Measurements from ENCODE around the gene GPR45. TPM values are rescaled to one million over a fixed set of nuclear protein-coding genes. Genes with fewer than 3 reads are reported as not detected.

GPR45 gene, protein sequence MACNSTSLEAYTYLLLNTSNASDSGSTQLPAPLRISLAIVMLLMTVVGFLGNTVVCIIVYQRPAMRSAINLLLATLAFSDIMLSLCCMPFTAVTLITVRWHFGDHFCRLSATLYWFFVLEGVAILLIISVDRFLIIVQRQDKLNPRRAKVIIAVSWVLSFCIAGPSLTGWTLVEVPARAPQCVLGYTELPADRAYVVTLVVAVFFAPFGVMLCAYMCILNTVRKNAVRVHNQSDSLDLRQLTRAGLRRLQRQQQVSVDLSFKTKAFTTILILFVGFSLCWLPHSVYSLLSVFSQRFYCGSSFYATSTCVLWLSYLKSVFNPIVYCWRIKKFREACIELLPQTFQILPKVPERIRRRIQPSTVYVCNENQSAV
- total RNA-seq, result not detected

DNA sequence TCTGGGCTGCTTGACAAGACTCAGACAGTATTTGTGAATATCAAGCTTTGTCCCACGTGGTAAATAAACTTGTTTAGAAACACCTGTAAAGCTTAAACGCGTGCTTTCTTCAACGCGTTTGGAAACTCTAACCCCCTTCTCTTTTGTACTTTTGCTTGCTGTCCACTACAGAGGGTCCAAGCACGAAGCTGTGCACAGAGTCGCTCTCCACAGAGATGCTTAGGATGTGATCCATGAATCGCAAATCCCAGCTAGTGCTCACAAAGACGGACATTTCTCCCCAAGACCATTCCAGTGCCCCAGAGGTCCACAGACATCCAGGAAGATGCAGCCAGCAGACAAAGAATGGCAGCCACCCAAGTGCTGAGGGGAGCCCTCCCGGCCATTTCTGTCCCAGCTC, at the start of gene GPR45:
TSS of gene GPR45 (plus strand) at position 301 of the 400 bp plus-strand sequence. CDS start 116 bp downstream, outside the sequence.
- Mint-ChIP-seq H3K9me3 (no peaks in the 10 kb centered on the region), H3K27ac (no peak within 1 kb of the TSS), H3K4me1 (no peaks in the 10 kb centered on the region), H3K4me3 (no peak within 1 kb of the TSS), H3K27me3 (no peaks in the 10 kb centered on the region), H3K36me3 (ENCODE audit: low read depth) (no peaks in the 10 kb centered on the region)
- ATAC-seq (replicated peaks), result no peak

GRCh38 chr2:105194022-105194675, 47.4 kb upstream of the GPR45 start:
- Mint-ChIP-seq H3K4me1 (no peaks in the 10 kb centered on the region), H3K27me3 (peaks cover 18% of the 10 kb centered on the region), H3K36me3 (ENCODE audit: low read depth) (no peaks in the 10 kb centered on the region), H3K9me3 (no peaks in the 10 kb centered on the region), H3K4me3 (no peak overlapping the region), H3K27ac (no peak overlapping the region)
- no peak for ATAC-seq (replicated peaks)

DNA sequence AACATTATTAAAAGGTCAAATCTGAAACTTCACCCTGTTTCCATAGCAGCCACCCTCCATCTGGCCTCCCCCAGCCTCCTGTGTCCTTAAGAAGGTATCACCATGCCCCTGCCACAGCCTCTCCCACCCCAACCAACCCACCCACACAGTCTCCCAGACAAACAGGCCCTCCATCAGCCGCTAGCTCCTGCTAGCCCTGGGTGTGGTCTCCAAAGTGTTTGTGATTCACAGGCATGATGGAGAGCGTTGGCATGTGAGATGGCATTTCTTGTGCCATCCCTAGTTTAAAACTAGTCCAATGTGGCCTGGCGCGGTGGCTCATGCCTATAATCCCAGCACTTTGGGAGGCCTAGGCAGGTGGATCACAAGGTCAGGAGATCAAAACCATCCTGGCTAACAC, 44.9 kb upstream of the GPR45 start:
- Mint-ChIP-seq H3K4me3 (no peak overlapping the region), H3K9me3 (no peaks in the 10 kb centered on the region), H3K36me3 (ENCODE audit: low read depth) (no peaks in the 10 kb centered on the region), H3K27ac (no peak overlapping the region), H3K4me1 (no peaks in the 10 kb centered on the region), H3K27me3 (peaks cover 21% of the 10 kb centered on the region)
- ATAC-seq (replicated peaks), result no peak

DNA sequence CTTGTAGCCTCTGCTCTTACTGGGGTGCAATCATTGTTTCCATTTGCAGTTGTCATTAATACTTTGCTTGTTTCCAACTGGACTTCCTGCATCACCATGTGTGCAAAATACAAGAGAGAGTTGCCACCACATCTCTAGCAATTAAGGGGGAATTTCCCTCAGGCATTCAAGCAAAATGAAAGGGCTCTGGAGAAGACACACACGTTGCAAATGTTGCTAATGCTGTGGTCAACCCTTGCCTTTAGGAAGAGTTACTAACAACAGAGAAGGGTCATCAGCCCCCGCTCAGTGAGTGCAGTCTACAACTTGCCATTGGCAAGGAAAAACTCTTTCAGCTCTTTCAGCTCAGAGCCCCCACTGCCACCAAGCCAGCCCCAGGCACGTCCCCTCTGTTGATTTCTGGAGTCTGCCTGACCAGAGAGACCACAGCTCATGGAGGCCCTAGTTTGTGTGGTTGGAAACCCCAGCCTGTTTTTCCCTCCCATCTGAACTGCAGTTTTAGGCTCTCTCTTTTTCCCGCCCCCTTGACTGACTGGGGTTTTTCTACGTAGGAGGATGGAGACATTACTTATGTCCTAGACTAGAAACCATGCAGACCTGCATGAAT, 25.9 kb upstream of the GPR45 start:
- Mint-ChIP-seq H3K27me3 (peaks cover 9% of the 10 kb centered on the region), H3K27ac (no peak overlapping the region), H3K36me3 (ENCODE audit: low read depth) (no peaks in the 10 kb centered on the region), H3K4me1 (no peaks in the 10 kb centered on the region), H3K9me3 (no peaks in the 10 kb centered on the region), H3K4me3 (no peak overlapping the region)
- peak; percentile 24 for ATAC-seq (replicated peaks)

DNA sequence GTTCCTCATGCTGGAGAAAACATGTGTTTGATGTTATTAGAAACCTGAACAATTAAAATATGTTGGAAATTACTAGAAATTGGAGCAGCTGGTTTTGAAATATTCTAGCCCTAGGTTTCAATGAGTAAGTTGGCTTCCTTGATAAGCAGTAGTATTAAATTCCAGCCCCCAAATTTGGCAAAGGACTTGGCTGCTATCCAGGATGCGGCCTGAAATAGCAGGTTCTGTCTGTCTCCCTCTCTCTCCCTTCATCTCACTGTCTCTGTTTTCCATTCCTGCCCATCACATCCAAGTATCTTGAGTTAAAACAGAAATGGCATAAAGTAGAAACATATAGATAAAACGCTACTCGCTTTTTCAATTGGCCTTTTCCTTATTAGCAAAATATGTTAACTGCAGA, 20.9 kb upstream of the GPR45 start:
- Mint-ChIP-seq H3K9me3 (no peaks in the 10 kb centered on the region), H3K4me3 (no peak overlapping the region), H3K27ac (no peak overlapping the region), H3K4me1 (no peaks in the 10 kb centered on the region), H3K27me3 (peaks cover 24% of the 10 kb centered on the region), H3K36me3 (ENCODE audit: low read depth) (no peaks in the 10 kb centered on the region)
- ATAC-seq (replicated peaks), result no peak

GRCh38 chr2:105224444-105224843, 17.1 kb upstream of the GPR45 start:
- no peak overlapping the region for H3K27ac Mint-ChIP-seq
- H3K27me3 Mint-ChIP-seq, result peaks cover 14% of the 10 kb centered on the region
- H3K4me1 Mint-ChIP-seq, result no peaks in the 10 kb centered on the region
- H3K36me3 Mint-ChIP-seq (ENCODE audit: low read depth), result no peaks in the 10 kb centered on the region
- no peak for ATAC-seq (replicated peaks)
- H3K9me3 Mint-ChIP-seq, result no peaks in the 10 kb centered on the region
- no peak overlapping the region for H3K4me3 Mint-ChIP-seq

GRCh38 chr2:105231232-105231619, 10.3 kb upstream of the GPR45 start:
- Mint-ChIP-seq H3K4me1 (peaks cover 4% of the 10 kb centered on the region), H3K27ac (no peak overlapping the region), H3K27me3 (peaks cover 7% of the 10 kb centered on the region), H3K36me3 (ENCODE audit: low read depth) (no peaks in the 10 kb centered on the region), H3K9me3 (no peaks in the 10 kb centered on the region), H3K4me3 (no peak overlapping the region)
- ATAC-seq (replicated peaks), result no peak

DNA sequence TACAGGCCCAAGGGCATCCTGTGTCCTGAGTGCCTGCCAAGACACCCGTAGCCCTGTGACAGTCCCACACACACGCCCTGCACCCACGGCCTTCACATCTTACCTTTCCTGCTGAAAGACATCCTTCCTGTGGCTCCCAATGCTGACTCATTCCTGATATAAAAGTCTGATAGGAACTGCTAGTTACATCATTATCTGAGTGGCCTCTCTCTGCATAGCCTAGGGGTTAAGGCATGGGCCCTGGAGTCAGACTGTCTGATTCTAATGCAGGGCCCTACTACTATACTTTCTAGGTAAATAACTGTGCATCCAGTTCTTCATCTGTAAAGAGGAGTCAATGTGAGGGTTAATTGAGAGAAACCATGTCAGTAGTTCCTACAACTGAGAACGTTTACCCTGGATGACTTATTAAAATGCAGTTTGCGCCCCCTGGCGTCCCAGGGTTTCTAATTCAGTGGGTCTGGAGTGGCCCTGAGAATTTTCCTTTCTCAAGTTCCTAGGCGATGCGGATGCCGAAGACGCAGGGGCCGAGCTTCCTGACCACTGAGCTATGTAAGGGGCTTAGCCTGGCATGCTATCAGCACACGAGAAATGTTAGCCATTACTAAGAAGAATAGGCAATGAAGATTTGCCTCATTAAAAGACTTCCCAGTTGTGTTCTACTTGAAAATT, 6.0 kb upstream of the GPR45 start:
- ATAC-seq (replicated peaks), result peak; percentile 73
- no peaks in the 10 kb centered on the region for H3K36me3 Mint-ChIP-seq (ENCODE audit: low read depth)

GRCh38 chr2:105236060-105236424, 5.5 kb upstream of the GPR45 start:
- Mint-ChIP-seq H3K27ac (no peak overlapping the region), H3K4me1 (peaks cover 4% of the 10 kb centered on the region), H3K36me3 (ENCODE audit: low read depth) (no peaks in the 10 kb centered on the region), H3K4me3 (no peak overlapping the region), H3K9me3 (no peaks in the 10 kb centered on the region), H3K27me3 (peaks cover 4% of the 10 kb centered on the region)
- no peak for ATAC-seq (replicated peaks)

More for the DNA sequence above, 6.0 kb upstream of the GPR45 start:
- H3K4me1 Mint-ChIP-seq, result peaks cover 4% of the 10 kb centered on the region
- peaks cover 4% of the 10 kb centered on the region for H3K27me3 Mint-ChIP-seq
- H3K4me3 Mint-ChIP-seq, result no peak overlapping the region
- no peak overlapping the region for H3K27ac Mint-ChIP-seq
- H3K9me3 Mint-ChIP-seq, result no peaks in the 10 kb centered on the region

GRCh38 chr2:105237045-105237765, 4.3 kb upstream of the GPR45 start:
- H3K27ac Mint-ChIP-seq, result no peak overlapping the region
- H3K4me3 Mint-ChIP-seq, result peak overlapping the region; percentile 20
- H3K4me1 Mint-ChIP-seq, result peaks cover 4% of the 10 kb centered on the region
- no peaks in the 10 kb centered on the region for H3K36me3 Mint-ChIP-seq (ENCODE audit: low read depth)
- peak; percentile 28 for ATAC-seq (replicated peaks)
- H3K27me3 Mint-ChIP-seq, result peaks cover under 1% of the 10 kb centered on the region
- H3K9me3 Mint-ChIP-seq, result no peaks in the 10 kb centered on the region

- no peak overlapping the region for H3K27ac Mint-ChIP-seq
- no peak for ATAC-seq (replicated peaks)
- peaks cover 4% of the 10 kb centered on the region for H3K4me1 Mint-ChIP-seq
- no peak overlapping the region for H3K4me3 Mint-ChIP-seq
- no peaks in the 10 kb centered on the region for H3K36me3 Mint-ChIP-seq (ENCODE audit: low read depth)
- no peaks in the 10 kb centered on the region for H3K9me3 Mint-ChIP-seq
- H3K27me3 Mint-ChIP-seq, result no peaks in the 10 kb centered on the region
These were observed 2.8 kb upstream of the GPR45 start for GRCh38 chr2:105238664-105239240.

- H3K36me3 Mint-ChIP-seq (ENCODE audit: low read depth), result no peaks in the 10 kb centered on the region
- H3K27ac Mint-ChIP-seq, result no peak overlapping the region
- ATAC-seq (replicated peaks), result no peak
These were observed 1.6 kb upstream of the GPR45 start for GRCh38 chr2:105239924-105240323.

GRCh38 chr2:105242286-105242993, 897 bp downstream of the GPR45 start:
- Mint-ChIP-seq H3K27ac (no peak overlapping the region), H3K27me3 (no peaks in the 10 kb centered on the region), H3K4me1 (no peaks in the 10 kb centered on the region), H3K36me3 (ENCODE audit: low read depth) (no peaks in the 10 kb centered on the region), H3K9me3 (no peaks in the 10 kb centered on the region), H3K4me3 (no peak overlapping the region)
- no peak for ATAC-seq (replicated peaks)

More at GRCh38 chr2:105239924-105240323, 1.6 kb upstream of the GPR45 start:
- peaks cover 4% of the 10 kb centered on the region for H3K4me1 Mint-ChIP-seq
- H3K9me3 Mint-ChIP-seq, result no peaks in the 10 kb centered on the region
- H3K4me3 Mint-ChIP-seq, result no peak overlapping the region
- no peaks in the 10 kb centered on the region for H3K27me3 Mint-ChIP-seq

Measured in activated T-helper 17 cell treated with anti-CD3 and anti-CD28 coated beads, Interleukin-2, amount 50 U/mL, for 72 hours (primary cell).